ENCODE data around the gene UGT1A3.
"Not testable (repeated sequence)": the region's sequence is repeated elsewhere in the genome, so short reads cannot be mapped to it uniquely, and the experiment has no call there.

The UGT1A3 gene

GRCh38 chr2:233728723-233729301, at the start of gene UGT1A3:
Gene UGT1A3, plus strand, starts transcription at chr2:233729042. Its CDS starts 85 bp downstream, at chr2:233729127.
- no peak for DNase-seq (ENCODE audit: low read depth, low spot score)

- DNase-seq (ENCODE audit: low read depth, low spot score): no peak
These were observed 49.6 kb upstream of the UGT1A3 start for GRCh38 chr2:233679196-233679595.

GRCh38 chr2:233680361-233681045, 48.3 kb upstream of the UGT1A3 start:
- no peak for DNase-seq (ENCODE audit: low read depth, low spot score)

- DNase-seq (ENCODE audit: low read depth, low spot score): no peak
These were observed 47.2 kb upstream of the UGT1A3 start, which contains the start of gene UGT1A7 for GRCh38 chr2:233681521-233682099. Gene UGT1A7, plus strand, starts transcription at chr2:233681901. Its CDS starts 37 bp downstream, at chr2:233681938.

GRCh38 chr2:233684640-233685039, 44.2 kb upstream of the UGT1A3 start:
- no peak for DNase-seq (ENCODE audit: low read depth, low spot score)

- no peak for DNase-seq (ENCODE audit: low read depth, low spot score)
These were observed 41.9 kb upstream of the UGT1A3 start for GRCh38 chr2:233686928-233687327.

- DNase-seq (ENCODE audit: low read depth, low spot score): no peak
These were observed 40.5 kb upstream of the UGT1A3 start for GRCh38 chr2:233688341-233688740.

- no peak for DNase-seq (ENCODE audit: low read depth, low spot score)
These were observed 39.8 kb upstream of the UGT1A3 start for GRCh38 chr2:233689031-233689430.

- DNase-seq (ENCODE audit: low read depth, low spot score): no peak
These were observed 39.3 kb upstream of the UGT1A3 start for GRCh38 chr2:233689501-233689900.

GRCh38 chr2:233690444-233690843, 38.4 kb upstream of the UGT1A3 start:
- no peak for DNase-seq (ENCODE audit: low read depth, low spot score)

GRCh38 chr2:233691443-233692433, 37.1 kb upstream of the UGT1A3 start:
- no peak for DNase-seq (ENCODE audit: low read depth, low spot score)

GRCh38 chr2:233692648-233693047, 36.2 kb upstream of the UGT1A3 start, which contains the start of gene UGT1A6:
Gene UGT1A6, plus strand, starts transcription at chr2:233692890. Its CDS starts 115 bp downstream, at chr2:233693005.
- DNase-seq (ENCODE audit: low read depth, low spot score): no peak

GRCh38 chr2:233693963-233694362, 34.9 kb upstream of the UGT1A3 start:
- no peak for DNase-seq (ENCODE audit: low read depth, low spot score)

GRCh38 chr2:233698740-233699139, 30.1 kb upstream of the UGT1A3 start:
- no peak for DNase-seq (ENCODE audit: low read depth, low spot score)

GRCh38 chr2:233699424-233700027, 29.3 kb upstream of the UGT1A3 start:
- DNase-seq (ENCODE audit: low read depth, low spot score): no peak

- no peak for DNase-seq (ENCODE audit: low read depth, low spot score)
These were observed 28.7 kb upstream of the UGT1A3 start for GRCh38 chr2:233700028-233700635.

- DNase-seq (ENCODE audit: low read depth, low spot score): not testable (repeated sequence)
These were observed 28.0 kb upstream of the UGT1A3 start for GRCh38 chr2:233700842-233701241.

- no peak for DNase-seq (ENCODE audit: low read depth, low spot score)
These were observed 26.6 kb upstream of the UGT1A3 start for GRCh38 chr2:233702238-233702637.

GRCh38 chr2:233705911-233706506, 22.8 kb upstream of the UGT1A3 start:
- no peak for DNase-seq (ENCODE audit: low read depth, low spot score)

- no peak for DNase-seq (ENCODE audit: low read depth, low spot score)
These were observed 22.1 kb upstream of the UGT1A3 start for GRCh38 chr2:233706720-233707119.
